Skeletal muscle tissue (tissue), 4 donors: Measurements from ENCODE around the gene C9orf50. TPM values are rescaled to one million over a fixed set of nuclear protein-coding genes. Genes with fewer than 3 reads are reported as not detected.

Experiments used
- H3K27ac ChIP-seq: one replicate; pipeline ENCODE4 v1.7.0; 2013; ENCODE audit warnings: mild to moderate bottlenecking, low read depth, low read length, inconsistent platforms
- H3K27me3 ChIP-seq, 3 donors: one replicate each; pipeline ENCODE4 v1.7.0; 2013; ENCODE audit warnings: low read length in 3 of 3; ENCODE audit not compliant: control insufficient read depth in 3 of 3, insufficient read depth in 3 of 3
- H3K36me3 ChIP-seq, 3 donors: one replicate each; pipeline ENCODE4 v1.7.0; 2013; ENCODE audit warnings: low read length in 3 of 3; ENCODE audit not compliant: control insufficient read depth in 3 of 3, insufficient read depth in 3 of 3
- H3K4me1 ChIP-seq, 3 donors: one replicate each; pipeline ENCODE4 v1.7.0; 2013; ENCODE audit warnings: low read length in 3 of 3, mild to moderate bottlenecking in 3 of 3; ENCODE audit not compliant: control insufficient read depth in 3 of 3, insufficient read depth in 3 of 3
- H3K4me3 ChIP-seq, 3 donors: one replicate each; pipeline ENCODE4 v1.7.0; 2013; ENCODE audit warnings: low read length in 3 of 3
- H3K9ac ChIP-seq, 3 donors: one replicate each; pipeline ENCODE4 v1.7.0; 2013; ENCODE audit warnings: low read length in 3 of 3, mild to moderate bottlenecking in 3 of 3, moderate library complexity in 2 of 3, low read depth in 1 of 3
- H3K9me3 ChIP-seq, 3 donors: one replicate each; pipeline ENCODE4 v1.7.0; 2013; ENCODE audit warnings: low read length in 3 of 3; ENCODE audit not compliant: control insufficient read depth in 3 of 3
- total RNA-seq: library from RNA; depleted of rRNA; stranded (reverse); fragments of >200 nt; gene quantifications from one replicate; pipeline ENCODE4 v1.2.3, GENCODE V29; 2014
- donor health status: Osteomylitis.

Gene C9orf50
- total RNA-seq, 1 donor from 2014 or later, result not detected

- Histone ChIP-seq H3K9ac (no peak overlapping the region), H3K4me1 (peaks cover 36 to 46% (median 44%) of the 10 kb centered on the region in 3 donors), H3K27ac (no peak overlapping the region), H3K4me3 (no peak overlapping the region), H3K36me3 (peaks cover 51 to 58% (median 56%) of the 10 kb centered on the region in 3 donors), H3K27me3 (no peaks in the 10 kb centered on the region), H3K9me3 (no peaks in the 10 kb centered on the region)
Observed at GRCh38 chr9:129633848-129634247, 12.9 kb upstream of the C9orf50 start.

GRCh38 chr9:129633207-129633606, 12.3 kb upstream of the C9orf50 start:
- no peak overlapping the region for H3K27ac ChIP-seq
- peaks cover 45 to 54% (median 49%) of the 10 kb centered on the region in 3 donors for H3K36me3 ChIP-seq
- no peak overlapping the region for H3K9ac ChIP-seq
- H3K4me1 ChIP-seq, result peaks cover 39 to 50% (median 49%) of the 10 kb centered on the region in 3 donors
- no peaks in the 10 kb centered on the region for H3K27me3 ChIP-seq
- H3K9me3 ChIP-seq, result no peaks in the 10 kb centered on the region
- no peak overlapping the region for H3K4me3 ChIP-seq

- Histone ChIP-seq H3K4me1 (peaks cover 47 to 58% (median 57%) of the 10 kb centered on the region in 3 donors), H3K27me3 (no peaks in the 10 kb centered on the region), H3K36me3 (peaks cover 37 to 51% (median 42%) of the 10 kb centered on the region in 3 donors), H3K4me3 (no peak overlapping the region), H3K9me3 (no peaks in the 10 kb centered on the region), H3K27ac (no peak overlapping the region), H3K9ac (peak overlapping the region in 1 of 3 donors; percentile 16)
Observed at GRCh38 chr9:129632460-129632859, 11.6 kb upstream of the C9orf50 start.

- H3K9ac ChIP-seq, result peak overlapping the region in 2 of 3 donors; percentile 57 to 66
- peaks cover 54 to 65% (median 64%) of the 10 kb centered on the region in 3 donors for H3K4me1 ChIP-seq
- no peaks in the 10 kb centered on the region for H3K9me3 ChIP-seq
- no peaks in the 10 kb centered on the region for H3K27me3 ChIP-seq
- H3K36me3 ChIP-seq, result peaks cover 30 to 43% (median 34%) of the 10 kb centered on the region in 3 donors
- peak overlapping the region in 2 of 3 donors; percentile 28 to 29 for H3K4me3 ChIP-seq
- no peak overlapping the region for H3K27ac ChIP-seq
Observed at GRCh38 chr9:129631674-129632129, 10.8 kb upstream of the C9orf50 start.

- Histone ChIP-seq H3K9ac (peak overlapping the region in 2 of 3 donors; percentile 57 to 66), H3K27me3 (no peaks in the 10 kb centered on the region), H3K9me3 (no peaks in the 10 kb centered on the region), H3K27ac (no peak overlapping the region), H3K4me3 (peak overlapping the region in 2 of 3 donors; percentile 28 to 56), H3K36me3 (peaks cover 28 to 41% (median 33%) of the 10 kb centered on the region in 3 donors), H3K4me1 (peaks cover 58 to 70% (median 69%) of the 10 kb centered on the region in 3 donors)
Observed at GRCh38 chr9:129630967-129631673, 10.2 kb upstream of the C9orf50 start.

GRCh38 chr9:129629251-129629820, 8.4 kb upstream of the C9orf50 start:
- Histone ChIP-seq H3K36me3 (peaks cover 12 to 26% (median 17%) of the 10 kb centered on the region in 3 donors), H3K27me3 (no peaks in the 10 kb centered on the region), H3K4me3 (no peak overlapping the region), H3K4me1 (peaks cover 60 to 73% (median 69%) of the 10 kb centered on the region in 3 donors), H3K27ac (no peak overlapping the region), H3K9ac (peak overlapping the region in 2 of 3 donors; percentile 5 to 99), H3K9me3 (no peaks in the 10 kb centered on the region)

- Histone ChIP-seq H3K27me3 (no peaks in the 10 kb centered on the region), H3K36me3 (peaks cover 6 to 21% (median 12%) of the 10 kb centered on the region in 3 donors), H3K4me1 (peaks cover 60 to 73% (median 69%) of the 10 kb centered on the region in 3 donors), H3K9me3 (no peaks in the 10 kb centered on the region), H3K9ac (peak overlapping the region in 1 of 3 donors; percentile 99), H3K27ac (no peak overlapping the region), H3K4me3 (peak overlapping the region in 2 of 3 donors; percentile 34 to 99)
Observed at GRCh38 chr9:129628709-129629108, 7.8 kb upstream of the C9orf50 start.

- H3K36me3 ChIP-seq, result peaks cover 0 to 13% (median 4%) of the 10 kb centered on the region in 3 donors
- H3K4me1 ChIP-seq, result peaks cover 60 to 67% (median 67%) of the 10 kb centered on the region in 3 donors
- peak overlapping the region; percentile 95 to 99 (median 97) for H3K4me3 ChIP-seq
- no peaks in the 10 kb centered on the region for H3K27me3 ChIP-seq
- no peaks in the 10 kb centered on the region for H3K9me3 ChIP-seq
- H3K9ac ChIP-seq, result peak overlapping the region; percentile 96 to 99 (median 96)
- peak overlapping the region; percentile 98 for H3K27ac ChIP-seq
Observed at GRCh38 chr9:129627556-129628440, 6.9 kb upstream of the C9orf50 start.

- Histone ChIP-seq H3K36me3 (peaks cover 0 to 10% (median 2%) of the 10 kb centered on the region in 3 donors), H3K9me3 (no peaks in the 10 kb centered on the region), H3K9ac (peak overlapping the region; percentile 96 to 99 (median 96)), H3K27me3 (peaks cover 0 to 3% (median 0%) of the 10 kb centered on the region in 3 donors), H3K4me1 (peaks cover 52 to 58% (median 57%) of the 10 kb centered on the region in 3 donors), H3K27ac (peak overlapping the region; percentile 98), H3K4me3 (peak overlapping the region; percentile 95 to 99 (median 97))
Observed at GRCh38 chr9:129626625-129627284, 5.9 kb upstream of the C9orf50 start.
